ENCODE results near the gene CCSER1. TPM values are rescaled to one million over a fixed set of nuclear protein-coding genes. Genes with fewer than 3 reads are reported as not detected.

CCSER1 gene
- total RNA-seq, 4 donors from 2014 or later, result 13.3 to 54.6 (median 34.0) TPM

DNA sequence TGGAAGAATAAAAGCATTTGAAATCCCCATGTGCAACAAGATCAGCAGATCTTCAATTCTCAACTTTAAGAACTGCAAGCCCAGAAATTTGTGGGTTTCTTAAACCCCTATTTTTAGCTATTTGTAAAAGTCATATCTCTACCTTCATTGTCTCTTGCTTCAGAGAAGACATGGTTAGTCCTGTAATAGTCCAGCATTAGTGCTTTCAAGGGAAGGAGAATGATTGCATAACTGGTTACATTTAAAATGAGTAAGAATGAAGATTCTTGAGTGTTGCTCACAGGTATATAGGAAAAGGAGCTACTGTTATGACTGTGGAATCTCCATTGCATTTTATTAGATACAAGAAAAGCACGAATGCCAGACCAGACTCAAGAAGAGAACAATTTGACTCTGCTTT, 84.0 kb downstream of the CCSER1 start:
- H3K4me1 ChIP-seq, result peaks cover 0 to 17% (median 0%) of the 10 kb centered on the region in 4 donors
- WGBS, 2 donors (ENCODE audit: low coverage in 1 of 2), result 64 to 100% methylated on average over 1 of the region's 1 CpG
- no peaks in the 10 kb centered on the region for H3K36me3 ChIP-seq
- intact Hi-C loops (cut with DNase I; ENCODE audit: low total_unique reads), result no loop called here
- H3K9me3 ChIP-seq, result no peaks in the 10 kb centered on the region
- no peaks in the 10 kb centered on the region for H3K27me3 ChIP-seq
- H3K27ac ChIP-seq, result no peak overlapping the region
- no peak for DNase-seq
- no peak overlapping the region for H3K4me3 ChIP-seq
- in situ Hi-C loops (cut with MboI; ENCODE audit: low pct_ligation_motif_present in 1 of 4, low pct_unique_long_range_greater_than_20kb in 1 of 4, low sequenced_read_pairs in 3 of 4), result no loop called here
- no peak for TF ChIP-seq EP300 (IDR thresholded peaks at IDR 0.05; ENCODE audit: low read depth)
- no peak for TF ChIP-seq POLR2A (IDR thresholded peaks at IDR 0.05)

DNA sequence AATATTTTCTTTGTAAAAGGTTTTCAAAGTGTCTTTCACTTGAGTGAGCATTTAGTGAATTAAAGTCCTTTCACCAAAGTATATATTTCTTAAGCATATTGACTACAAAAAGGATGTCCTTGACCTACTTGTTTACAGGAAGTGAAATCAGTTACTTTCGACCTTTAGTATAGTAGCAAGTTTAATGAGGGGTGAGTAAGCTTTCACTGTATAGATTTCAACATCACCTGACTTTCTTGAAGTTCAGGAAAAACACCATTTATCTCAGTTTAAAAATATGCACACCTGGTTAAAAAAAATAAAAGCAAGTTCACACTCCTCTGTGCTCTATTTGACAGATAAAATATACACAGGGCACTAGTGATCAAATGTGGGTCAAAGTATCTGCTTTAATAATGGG, 88.1 kb downstream of the CCSER1 start:
- no peaks in the 10 kb centered on the region for H3K9me3 ChIP-seq
- TF ChIP-seq POLR2AphosphoS5 (IDR thresholded peaks at IDR 0.05) (peak in 1 of 3 donors; percentile 13), POLR2A (IDR thresholded peaks at IDR 0.05) (no peak), EP300 (IDR thresholded peaks at IDR 0.05; ENCODE audit: low read depth) (no peak)
- TF ChIP-seq, protein P1, sequence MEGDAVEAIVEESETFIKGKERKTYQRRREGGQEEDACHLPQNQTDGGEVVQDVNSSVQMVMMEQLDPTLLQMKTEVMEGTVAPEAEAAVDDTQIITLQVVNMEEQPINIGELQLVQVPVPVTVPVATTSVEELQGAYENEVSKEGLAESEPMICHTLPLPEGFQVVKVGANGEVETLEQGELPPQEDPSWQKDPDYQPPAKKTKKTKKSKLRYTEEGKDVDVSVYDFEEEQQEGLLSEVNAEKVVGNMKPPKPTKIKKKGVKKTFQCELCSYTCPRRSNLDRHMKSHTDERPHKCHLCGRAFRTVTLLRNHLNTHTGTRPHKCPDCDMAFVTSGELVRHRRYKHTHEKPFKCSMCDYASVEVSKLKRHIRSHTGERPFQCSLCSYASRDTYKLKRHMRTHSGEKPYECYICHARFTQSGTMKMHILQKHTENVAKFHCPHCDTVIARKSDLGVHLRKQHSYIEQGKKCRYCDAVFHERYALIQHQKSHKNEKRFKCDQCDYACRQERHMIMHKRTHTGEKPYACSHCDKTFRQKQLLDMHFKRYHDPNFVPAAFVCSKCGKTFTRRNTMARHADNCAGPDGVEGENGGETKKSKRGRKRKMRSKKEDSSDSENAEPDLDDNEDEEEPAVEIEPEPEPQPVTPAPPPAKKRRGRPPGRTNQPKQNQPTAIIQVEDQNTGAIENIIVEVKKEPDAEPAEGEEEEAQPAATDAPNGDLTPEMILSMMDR (IDR thresholded peaks at IDR 0.05), result no peak
- in situ Hi-C loops (cut with MboI; ENCODE audit: low pct_ligation_motif_present in 1 of 4, low pct_unique_long_range_greater_than_20kb in 1 of 4, low sequenced_read_pairs in 3 of 4) (no loop called here), intact Hi-C loops (cut with DNase I; ENCODE audit: low total_unique reads) (no loop called here)
- H3K4me3 ChIP-seq, result no peak overlapping the region
- 13 to 28% methylated on average over 1 of the region's 1 CpG for WGBS, 2 donors (ENCODE audit: low coverage in 1 of 2)
- no peak overlapping the region for H3K27ac ChIP-seq
- peaks cover 0 to 8% (median 0%) of the 10 kb centered on the region in 4 donors for H3K4me1 ChIP-seq
- H3K27me3 ChIP-seq, result no peaks in the 10 kb centered on the region
- no peak for DNase-seq
- no peaks in the 10 kb centered on the region for H3K36me3 ChIP-seq

DNA sequence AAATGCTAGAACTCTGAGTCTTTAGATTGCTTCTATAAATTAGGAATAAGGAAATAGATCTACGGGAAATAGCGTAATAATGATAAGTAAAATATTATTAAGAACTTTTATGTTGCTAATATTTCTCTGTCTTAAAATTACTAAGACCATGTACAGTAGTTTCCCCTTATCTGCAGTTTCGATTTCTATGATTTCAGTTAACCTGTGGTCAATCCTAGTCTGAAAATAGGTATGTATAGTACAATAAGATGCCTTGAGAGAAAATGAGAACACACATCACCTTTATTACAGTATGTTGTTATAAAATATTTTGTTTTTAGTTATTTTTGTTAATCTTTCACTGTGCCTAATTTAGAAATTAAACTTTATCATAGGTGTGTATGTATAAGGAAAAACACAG, 92.6 kb downstream of the CCSER1 start:
- no peaks in the 10 kb centered on the region for H3K9me3 ChIP-seq
- 82 to 86% methylated on average over 3 of the region's 3 CpGs for WGBS, 2 donors (ENCODE audit: low coverage in 1 of 2)
- TF ChIP-seq, protein P1 (IDR thresholded peaks at IDR 0.05), result no peak
- TF ChIP-seq POLR2A (IDR thresholded peaks at IDR 0.05) (no peak), POLR2AphosphoS5 (IDR thresholded peaks at IDR 0.05) (no peak), EP300 (IDR thresholded peaks at IDR 0.05; ENCODE audit: low read depth) (no peak)
- no peak overlapping the region for H3K4me3 ChIP-seq
- H3K36me3 ChIP-seq, result no peaks in the 10 kb centered on the region
- peaks cover 0 to 5% (median 0%) of the 10 kb centered on the region in 4 donors for H3K4me1 ChIP-seq
- intact Hi-C loops (cut with DNase I; ENCODE audit: low total_unique reads) (no loop called here), in situ Hi-C loops (cut with MboI; ENCODE audit: low pct_ligation_motif_present in 1 of 4, low pct_unique_long_range_greater_than_20kb in 1 of 4, low sequenced_read_pairs in 3 of 4) (no loop called here)
- no peak overlapping the region for H3K27ac ChIP-seq
- no peaks in the 10 kb centered on the region for H3K27me3 ChIP-seq
- no peak for DNase-seq

DNA sequence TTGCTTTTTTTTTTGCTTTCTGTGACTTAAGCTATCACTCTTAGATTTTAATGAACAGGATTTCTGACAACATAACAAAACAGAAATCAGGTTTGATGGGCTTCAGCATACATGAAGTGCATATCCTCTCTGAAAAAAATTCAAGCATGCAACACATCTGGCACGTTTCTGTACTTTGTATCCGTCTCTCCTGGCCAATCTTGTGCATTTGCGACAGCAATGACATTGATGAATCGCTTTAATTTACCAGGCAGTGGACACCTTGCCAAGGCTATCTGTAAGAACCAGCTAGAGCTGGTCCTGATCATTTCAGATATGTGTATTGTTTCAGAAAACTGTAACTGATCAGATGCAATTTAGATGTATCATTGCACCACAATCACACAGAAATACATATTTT, 93.3 kb downstream of the CCSER1 start:
- in situ Hi-C loops (cut with MboI; ENCODE audit: low pct_ligation_motif_present in 1 of 4, low pct_unique_long_range_greater_than_20kb in 1 of 4, low sequenced_read_pairs in 3 of 4), result no loop called here
- Histone ChIP-seq H3K27ac (no peak overlapping the region), H3K9me3 (no peaks in the 10 kb centered on the region), H3K4me1 (peaks cover 0 to 3% (median 0%) of the 10 kb centered on the region in 4 donors), H3K4me3 (no peak overlapping the region), H3K36me3 (no peaks in the 10 kb centered on the region), H3K27me3 (no peaks in the 10 kb centered on the region)
- no peak for DNase-seq
- 48 to 65% methylated on average over 4 of the region's 4 CpGs for WGBS, 2 donors (ENCODE audit: low coverage in 1 of 2)
- intact Hi-C loops (cut with DNase I; ENCODE audit: low total_unique reads), result no loop called here
- TF ChIP-seq POLR2A (IDR thresholded peaks at IDR 0.05) (no peak), POLR2AphosphoS5 (IDR thresholded peaks at IDR 0.05) (no peak), EP300 (IDR thresholded peaks at IDR 0.05; ENCODE audit: low read depth) (no peak)
- TF ChIP-seq, protein P1 (IDR thresholded peaks at IDR 0.05), result no peak

DNA sequence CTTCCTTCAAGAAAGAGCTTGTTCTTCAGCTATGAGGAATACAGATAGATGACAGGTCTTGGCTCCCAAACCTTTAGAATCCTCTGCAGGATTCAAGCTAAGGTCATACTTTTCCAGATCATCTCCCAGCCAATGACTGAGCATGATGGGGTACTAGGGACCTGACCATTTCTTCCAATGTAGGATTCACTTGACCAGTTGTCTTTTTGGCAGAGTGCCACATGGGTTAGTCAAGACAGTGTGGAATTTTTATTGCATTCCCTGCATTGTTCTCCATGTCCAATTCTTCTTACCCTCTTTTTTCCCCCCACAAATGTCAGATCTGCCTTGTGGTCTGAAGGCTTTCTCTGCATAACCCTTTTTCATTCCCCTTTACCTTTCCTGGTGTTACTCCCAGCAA, 99.5 kb downstream of the CCSER1 start:
- intact Hi-C loops (cut with DNase I; ENCODE audit: low total_unique reads), result no loop called here
- in situ Hi-C loops (cut with MboI; ENCODE audit: low pct_ligation_motif_present in 1 of 4, low pct_unique_long_range_greater_than_20kb in 1 of 4, low sequenced_read_pairs in 3 of 4), result no loop called here
- DNase-seq, result no peak

More for the DNA sequence above, 99.5 kb downstream of the CCSER1 start:
- H3K4me1 ChIP-seq, result no peaks in the 10 kb centered on the region
- H3K36me3 ChIP-seq, result no peaks in the 10 kb centered on the region
- no peaks in the 10 kb centered on the region for H3K9me3 ChIP-seq
- no peak overlapping the region for H3K27ac ChIP-seq
- no peak for TF ChIP-seq POLR2AphosphoS5 (IDR thresholded peaks at IDR 0.05)
- no peak for TF ChIP-seq EP300 (IDR thresholded peaks at IDR 0.05; ENCODE audit: low read depth)
- TF ChIP-seq, protein P1 (IDR thresholded peaks at IDR 0.05), result no peak
- no peak for TF ChIP-seq POLR2A (IDR thresholded peaks at IDR 0.05)
- H3K4me3 ChIP-seq, result no peak overlapping the region
- no peaks in the 10 kb centered on the region for H3K27me3 ChIP-seq
